Neural progenitor cell (in vitro differentiated cells): ENCODE measurements around the gene LITAFD.

Experiments
- CTCF ChIP-seq: fragments of 200-600 bp; sonication (generic); IDR thresholded peaks from 2 replicates; pipeline ENCODE4 v1.5.1; 2017; ENCODE audit warnings: antibody characterized with exemption, mild to moderate bottlenecking
- EZH2 ChIP-seq: fragments of 200-600 bp; sonication (generic); IDR thresholded peaks from 2 replicates; pipeline ENCODE4 v1.6.1; 2017; ENCODE audit warnings: antibody characterized with exemption, mild to moderate bottlenecking, moderate library complexity
- EZH2phosphoT487 ChIP-seq: fragments of 200-600 bp; sonication (generic); IDR thresholded peaks from 2 replicates; pipeline ENCODE4 v1.6.1; 2017; ENCODE audit warnings: antibody characterized with exemption

GRCh38 chr16:8905795-8906591, 23.8 kb downstream of the LITAFD start:
- TF ChIP-seq CTCF (peak; percentile 54), EZH2phosphoT487 (no peak), EZH2 (no peak)
